HG03432 (cell line): Measurements from ENCODE around the gene CFAP74.

Experiments
- ATAC-seq: cut with Tn5 transposase; IDR thresholded peaks from one replicate; pipeline ENCODE4 v1.9.1; 2021; ENCODE audit warnings: mild to moderate bottlenecking, moderate library complexity; ENCODE audit not compliant: unreplicated experiment

Gene CFAP74

GRCh38 chr1:2019571-2020309 lies 16.2 kb upstream of the CFAP74 start:
- ATAC-seq = no peak

GRCh38 chr1:2019172-2019543 lies 15.6 kb upstream of the CFAP74 start, which contains the start of gene GABRD:
GABRD (plus strand) TSS chr1:2019345; CDS start chr1:2019424, 79 bp downstream.
- no peak for ATAC-seq

GRCh38 chr1:2018217-2019171 lies 14.9 kb upstream of the CFAP74 start:
- ATAC-seq = no peak

- no peak for ATAC-seq
Measured at GRCh38 chr1:2016123-2016522, 12.5 kb upstream of the CFAP74 start.

- ATAC-seq = no peak
Measured at GRCh38 chr1:2014741-2015735, 11.5 kb upstream of the CFAP74 start.

- ATAC-seq = no peak
Measured at GRCh38 chr1:2014181-2014580, 10.6 kb upstream of the CFAP74 start.

GRCh38 chr1:2009101-2010053 lies 5.8 kb upstream of the CFAP74 start:
- ATAC-seq = no peak

GRCh38 chr1:2004856-2005255 lies 1.3 kb upstream of the CFAP74 start:
- no peak for ATAC-seq

GRCh38 chr1:2001773-2002411 lies 1.7 kb downstream of the CFAP74 start:
- ATAC-seq = no peak

- ATAC-seq = no peak
Measured at GRCh38 chr1:2000850-2001249, 2.7 kb downstream of the CFAP74 start.

- ATAC-seq = no peak
Measured at GRCh38 chr1:2000432-2000831, 3.2 kb downstream of the CFAP74 start.

GRCh38 chr1:1997576-1997975 lies 6.0 kb downstream of the CFAP74 start:
- ATAC-seq = no peak

GRCh38 chr1:1996207-1996651 lies 7.4 kb downstream of the CFAP74 start:
- no peak for ATAC-seq

- no peak for ATAC-seq
Measured at GRCh38 chr1:1994536-1994935, 9.1 kb downstream of the CFAP74 start.

GRCh38 chr1:1990222-1990621 lies 13.4 kb downstream of the CFAP74 start:
- ATAC-seq = no peak

- no peak for ATAC-seq
Measured at GRCh38 chr1:1989789-1990188, 13.8 kb downstream of the CFAP74 start.

- ATAC-seq = no peak
Measured at GRCh38 chr1:1989102-1989542, 14.5 kb downstream of the CFAP74 start.

GRCh38 chr1:1988061-1988945 lies 15.3 kb downstream of the CFAP74 start:
- ATAC-seq = no peak
